Measurements from ENCODE around the gene RAB4B. TPM values are rescaled to one million over a fixed set of nuclear protein-coding genes. Genes with fewer than 3 reads are reported as not detected.
A peak's percentile ranks its signal among the peaks of the same experiment; 100 is the strongest.

Gene RAB4B
- total and polyA plus RNA-seq, 2 of the 13 experiments (the other 11 are each of a cell fraction or from before 2014, with no cell fraction given) = 3.3 to 5.4 TPM

GRCh38 chr19:40777937-40778705 lies at the start of gene RAB4B (continued):
- TF ChIP-seq SKIL (CRISPR knock-in tag; IDR thresholded peaks at IDR 0.05; ENCODE audit: borderline replicate concordance) (no peak), MXD4 (CRISPR knock-in tag; IDR thresholded peaks at IDR 0.05) (0 out of 2 replicates have a peak, but pooled peaks have one; percentile 6), KDM2A (CRISPR knock-in tag; IDR thresholded peaks at IDR 0.05; ENCODE audit: borderline replicate concordance, low read depth) (peak; percentile 90), GFI1 (CRISPR knock-in tag; IDR thresholded peaks at IDR 0.05; ENCODE audit: borderline replicate concordance) (no peak), ZNF564 (CRISPR knock-in tag; IDR thresholded peaks at IDR 0.05) (no peak), EZH2 (conservative IDR thresholded peaks at IDR 0.05; ENCODE audit: low read depth, low read length) (no peak), CCAR2 (optimal IDR thresholded peaks at IDR 0.05; ENCODE audit: low read depth, low read length) (no peak), CREB3 (CRISPR knock-in tag; IDR thresholded peaks at IDR 0.05) (no peak), THAP7 (CRISPR knock-in tag; IDR thresholded peaks at IDR 0.05) (no peak), ZMYM3 (CRISPR knock-in tag; IDR thresholded peaks at IDR 0.05) (no peak), E2F2 (CRISPR knock-in tag; IDR thresholded peaks at IDR 0.05; ENCODE audit: borderline replicate concordance) (no peak), HDAC6 (IDR thresholded peaks at IDR 0.05; ENCODE audit: low read depth, low read length) (no peak)
- TF ChIP-seq, protein P1, sequence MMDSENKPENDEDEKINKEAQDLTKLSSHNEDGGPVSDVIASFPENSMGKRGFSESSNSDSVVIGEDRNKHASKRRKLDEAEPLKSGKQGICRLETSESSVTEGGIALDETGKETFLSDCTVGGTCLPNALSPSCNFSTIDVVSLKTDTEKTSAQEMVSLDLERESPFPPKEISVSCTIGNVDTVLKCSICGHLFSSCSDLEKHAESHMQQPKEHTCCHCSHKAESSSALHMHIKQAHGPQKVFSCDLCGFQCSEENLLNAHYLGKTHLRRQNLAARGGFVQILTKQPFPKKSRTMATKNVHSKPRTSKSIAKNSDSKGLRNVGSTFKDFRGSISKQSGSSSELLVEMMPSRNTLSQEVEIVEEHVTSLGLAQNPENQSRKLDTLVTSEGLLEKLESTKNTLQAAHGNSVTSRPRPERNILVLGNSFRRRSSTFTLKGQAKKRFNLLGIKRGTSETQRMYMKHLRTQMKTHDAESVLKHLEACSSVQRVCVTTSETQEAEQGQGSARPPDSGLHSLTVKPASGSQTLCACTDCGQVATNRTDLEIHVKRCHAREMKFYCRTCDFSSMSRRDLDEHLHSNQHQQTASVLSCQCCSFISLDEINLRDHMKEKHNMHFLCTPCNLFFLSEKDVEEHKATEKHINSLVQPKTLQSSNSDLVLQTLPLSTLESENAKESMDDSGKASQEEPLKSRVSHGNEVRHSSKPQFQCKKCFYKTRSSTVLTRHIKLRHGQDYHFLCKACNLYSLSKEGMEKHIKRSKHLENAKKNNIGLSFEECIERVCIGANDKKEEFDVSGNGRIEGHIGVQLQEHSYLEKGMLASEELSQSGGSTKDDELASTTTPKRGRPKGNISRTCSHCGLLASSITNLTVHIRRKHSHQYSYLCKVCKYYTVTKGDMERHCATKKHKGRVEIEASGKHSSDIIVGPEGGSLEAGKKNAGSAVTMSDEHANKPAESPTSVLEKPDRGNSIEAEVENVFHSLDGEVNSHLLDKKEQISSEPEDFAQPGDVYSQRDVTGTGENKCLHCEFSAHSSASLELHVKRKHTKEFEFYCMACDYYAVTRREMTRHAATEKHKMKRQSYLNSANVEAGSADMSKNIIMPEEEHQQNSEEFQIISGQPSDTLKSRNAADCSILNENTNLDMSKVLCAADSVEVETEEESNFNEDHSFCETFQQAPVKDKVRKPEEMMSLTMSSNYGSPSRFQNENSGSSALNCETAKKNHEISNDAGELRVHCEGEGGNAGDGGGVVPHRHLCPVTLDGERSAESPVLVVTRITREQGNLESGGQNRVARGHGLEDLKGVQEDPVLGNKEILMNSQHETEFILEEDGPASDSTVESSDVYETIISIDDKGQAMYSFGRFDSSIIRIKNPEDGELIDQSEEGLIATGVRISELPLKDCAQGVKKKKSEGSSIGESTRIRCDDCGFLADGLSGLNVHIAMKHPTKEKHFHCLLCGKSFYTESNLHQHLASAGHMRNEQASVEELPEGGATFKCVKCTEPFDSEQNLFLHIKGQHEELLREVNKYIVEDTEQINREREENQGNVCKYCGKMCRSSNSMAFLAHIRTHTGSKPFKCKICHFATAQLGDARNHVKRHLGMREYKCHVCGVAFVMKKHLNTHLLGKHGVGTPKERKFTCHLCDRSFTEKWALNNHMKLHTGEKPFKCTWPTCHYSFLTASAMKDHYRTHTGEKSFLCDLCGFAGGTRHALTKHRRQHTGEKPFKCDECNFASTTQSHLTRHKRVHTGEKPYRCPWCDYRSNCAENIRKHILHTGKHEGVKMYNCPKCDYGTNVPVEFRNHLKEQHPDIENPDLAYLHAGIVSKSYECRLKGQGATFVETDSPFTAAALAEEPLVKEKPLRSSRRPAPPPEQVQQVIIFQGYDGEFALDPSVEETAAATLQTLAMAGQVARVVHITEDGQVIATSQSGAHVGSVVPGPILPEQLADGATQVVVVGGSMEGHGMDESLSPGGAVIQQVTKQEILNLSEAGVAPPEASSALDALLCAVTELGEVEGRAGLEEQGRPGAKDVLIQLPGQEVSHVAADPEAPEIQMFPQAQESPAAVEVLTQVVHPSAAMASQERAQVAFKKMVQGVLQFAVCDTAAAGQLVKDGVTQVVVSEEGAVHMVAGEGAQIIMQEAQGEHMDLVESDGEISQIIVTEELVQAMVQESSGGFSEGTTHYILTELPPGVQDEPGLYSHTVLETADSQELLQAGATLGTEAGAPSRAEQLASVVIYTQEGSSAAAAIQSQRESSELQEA (CRISPR knock-in tag; IDR thresholded peaks at IDR 0.05; ENCODE audit: not compliant biosample characterization) = no peak
- TF ChIP-seq, protein P2, sequence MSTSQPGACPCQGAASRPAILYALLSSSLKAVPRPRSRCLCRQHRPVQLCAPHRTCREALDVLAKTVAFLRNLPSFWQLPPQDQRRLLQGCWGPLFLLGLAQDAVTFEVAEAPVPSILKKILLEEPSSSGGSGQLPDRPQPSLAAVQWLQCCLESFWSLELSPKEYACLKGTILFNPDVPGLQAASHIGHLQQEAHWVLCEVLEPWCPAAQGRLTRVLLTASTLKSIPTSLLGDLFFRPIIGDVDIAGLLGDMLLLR (CRISPR knock-in tag; IDR thresholded peaks at IDR 0.05) = no peak
